Endothelial cell of umbilical vein (primary cell): ENCODE measurements around the gene CSNK1G1. TPM values are rescaled to one million over a fixed set of nuclear protein-coding genes. Genes with fewer than 3 reads are reported as not detected.

Source experiments
- BruUV-seq: library from RNA; stranded (reverse); fragments of 400-500 nt; replicated peaks from 2 replicates; lab custom pipeline; 2021; lab: Mats Ljungman, UMichigan
- CTCF ChIA-PET: fragments of 300-600, 350-600 bp; sonication (Branson Sonifier 250); formaldehyde crosslinking; loops from one replicate; lab custom pipeline; 2021; ENCODE audit warnings: antibody characterized with exemption, inconsistent platforms; lab: Charles Lee
- POLR2A ChIA-PET: fragments of 300-600, 350-600 bp; sonication (Branson Sonifier 250); formaldehyde crosslinking; loops from one replicate; lab custom pipeline; 2021; ENCODE audit warnings: antibody characterized with exemption, inconsistent platforms; lab: Charles Lee
- DNase-seq: peaks from one replicate; pipeline ENCODE4 v3.0.0-alpha.2; 2011; ENCODE audit warnings: low read depth, low spot score
- FAIRE-seq: peaks from 2 replicates; lab custom pipeline; 2011; peaks lifted over from hg19 to GRCh38; lab: Jason Lieb, UNC
- H2AFZ ChIP-seq: 2 replicates; pipeline ENCODE4 v1.6.0; 2012; ENCODE audit warnings: low read depth, low read length, control low read depth, inconsistent platforms
- H3K27ac ChIP-seq: 2 replicates; pipeline ENCODE4 v1.5.1; 2011; ENCODE audit warnings: low read depth, mild to moderate bottlenecking, control low read depth, low read length, moderate library complexity; ENCODE audit not compliant: insufficient read depth
- H3K27me3 ChIP-seq, 2 experiments: 2 replicates each; pipeline versions ENCODE4 v1.6.0 to v1.6.1; 2011; ENCODE audit warnings: low read length in 2 of 2, mixed read lengths in 1 of 2; ENCODE audit not compliant: control insufficient read depth in 2 of 2, insufficient read depth in 2 of 2
- H3K36me3 ChIP-seq, 2 experiments: 2 replicates in 1 of 2; 3 replicates in 1 of 2; pipeline ENCODE4 v1.5.1; 2011; ENCODE audit warnings: low read length in 2 of 2, mild to moderate bottlenecking in 1 of 2, moderate library complexity in 1 of 2; ENCODE audit not compliant: control insufficient read depth in 2 of 2, insufficient read depth in 2 of 2; ENCODE audit errors: extremely low read depth in 1 of 2
- H3K4me1 ChIP-seq: 3 replicates; pipeline ENCODE4 v1.5.1; 2011; ENCODE audit warnings: mild to moderate bottlenecking, low read length; ENCODE audit not compliant: control insufficient read depth, insufficient read depth; ENCODE audit errors: extremely low read depth
- H3K4me2 ChIP-seq: 2 replicates; pipeline ENCODE4 v1.6.1; 2011; ENCODE audit warnings: low read length, control low read depth, mixed read lengths; ENCODE audit not compliant: insufficient read depth
- H3K4me3 ChIP-seq, 3 experiments: fragments of 200-600 bp in 1 of 3; sonication (generic), shearing (Covaris generic) in 1 of 3; replicated peaks in 1 of 3; 2 replicates each; pipeline ENCODE4 v1.5.1; 2011 to 2016; ENCODE audit warnings: control low read depth in 3 of 3, low read length in 3 of 3, mild to moderate bottlenecking in 2 of 3, inconsistent platforms in 1 of 3, low read depth in 1 of 3, moderate library complexity in 1 of 3; ENCODE audit not compliant: insufficient read depth in 1 of 3
- H3K79me2 ChIP-seq: 2 replicates; pipeline ENCODE4 v1.6.0; 2012; ENCODE audit warnings: low read length, inconsistent platforms; ENCODE audit not compliant: control insufficient read depth, insufficient read depth
- H3K9ac ChIP-seq: replicated peaks from 2 replicates; pipeline ENCODE3; 2011; ENCODE audit warnings: low read length, control low read depth; ENCODE audit not compliant: insufficient read depth; ENCODE audit errors: extremely low read depth
- H3K9me1 ChIP-seq: replicated peaks from 3 replicates; pipeline ENCODE4 v1.6.0; 2011; ENCODE audit warnings: mild to moderate bottlenecking, low read length; ENCODE audit not compliant: control insufficient read depth, insufficient read depth; ENCODE audit errors: extremely low read depth
- H3K9me3 ChIP-seq: replicated peaks from 2 replicates; pipeline ENCODE4 v1.5.1; 2012; ENCODE audit warnings: low read length, inconsistent platforms; ENCODE audit not compliant: control insufficient read depth, insufficient read depth
- H4K20me1 ChIP-seq: replicated peaks from 2 replicates; pipeline ENCODE3; 2011; ENCODE audit warnings: mild to moderate bottlenecking, low read length; ENCODE audit not compliant: control insufficient read depth, insufficient read depth; ENCODE audit errors: extremely low read depth
- EZH2 ChIP-seq: IDR thresholded peaks from 2 replicates; pipeline ENCODE4 v1.6.1; 2012; ENCODE audit warnings: borderline replicate concordance, low read depth, mild to moderate bottlenecking, moderate library complexity, low read length, inconsistent platforms; ENCODE audit not compliant: severe bottlenecking
- FOS ChIP-seq: IDR thresholded peaks from 2 replicates; pipeline ENCODE4 v1.6.1; 2011; ENCODE audit warnings: mild to moderate bottlenecking, low read length, moderate library complexity, borderline replicate concordance; ENCODE audit not compliant: insufficient read depth
- GATA2 ChIP-seq: IDR thresholded peaks from 2 replicates; pipeline ENCODE4 v1.7.0; 2011; ENCODE audit warnings: low read depth, mild to moderate bottlenecking, moderate library complexity, mixed read lengths, low read length; ENCODE audit not compliant: insufficient read length, insufficient read depth
- JUN ChIP-seq: IDR thresholded peaks from 2 replicates; pipeline ENCODE4 v1.6.1; 2011; ENCODE audit warnings: borderline replicate concordance, low read depth; ENCODE audit not compliant: insufficient read length, insufficient read depth
- MYC ChIP-seq: IDR thresholded peaks from one replicate; pipeline ENCODE4 v1.6.1; 2011; ENCODE audit warnings: mild to moderate bottlenecking, low read depth, low read length
- POLR2A ChIP-seq: IDR thresholded peaks from 2 replicates; pipeline ENCODE4 v1.6.1; 2012; ENCODE audit warnings: low read depth, mild to moderate bottlenecking, control low read depth, low read length
- POLR2AphosphoS5 ChIP-seq: IDR thresholded peaks from 2 replicates; pipeline ENCODE4 v1.6.1; 2012; ENCODE audit warnings: low read depth, mild to moderate bottlenecking, control low read depth, low read length, moderate library complexity; ENCODE audit not compliant: insufficient read depth
- dilution Hi-C: fragments of 300-500 bp; cut with MboI; formaldehyde crosslinking; loops from one replicate; pipeline ENCODE4 v1.15.0; 2019; ENCODE audit warnings: low sequenced_read_pairs; ENCODE audit not compliant: extremely low pct_ligation_motif_present
- intact Hi-C: fragments of 100-400 bp; cut with micrococcal nuclease; formaldehyde crosslinking; loops from one replicate; pipeline ENCODE4 v1.10.0; 2022
- polyA plus RNA-seq, 4 experiments: library from polyadenylated mRNA; depleted of rRNA in 3 of 4; stranded (reverse) in 3 of 4; unstranded in 1 of 4; fragments of >200 nt; gene quantifications; 2 replicates each; pipeline versions ENCODE4 v1.2.1 to v1.2.3, GENCODE V29; 2011 to 2012; ENCODE audit warnings: missing spikeins in 1 of 4
- total RNA-seq: library from RNA; stranded (reverse); gene quantifications from 2 replicates; pipeline ENCODE4 v1.2.3, GENCODE V29; 2021
- TF ChIP-seq, protein P1 (sequence below): IDR thresholded peaks from 2 replicates; pipeline ENCODE4 v1.6.1; 2011; ENCODE audit not compliant: insufficient read depth, insufficient read length
- TF ChIP-seq, protein P2 (sequence below), 2 donors: IDR thresholded peaks; 1 replicate in 1 of 2; 2 replicates in 1 of 2; pipeline ENCODE4 v1.5.1; 2011; ENCODE audit warnings: low read length in 2 of 2, mild to moderate bottlenecking in 2 of 2, moderate library complexity in 2 of 2, control low read depth in 1 of 2, inconsistent platforms in 1 of 2, low read depth in 1 of 2; ENCODE audit not compliant: insufficient read depth in 1 of 2; ENCODE audit errors: extremely low read depth in 1 of 2

The CSNK1G1 gene
- total and polyA plus RNA-seq, 2 donors (not counting 3 experiments of a cell fraction or from before 2014, with no cell fraction given), result 9.0 to 31.7 TPM

DNA sequence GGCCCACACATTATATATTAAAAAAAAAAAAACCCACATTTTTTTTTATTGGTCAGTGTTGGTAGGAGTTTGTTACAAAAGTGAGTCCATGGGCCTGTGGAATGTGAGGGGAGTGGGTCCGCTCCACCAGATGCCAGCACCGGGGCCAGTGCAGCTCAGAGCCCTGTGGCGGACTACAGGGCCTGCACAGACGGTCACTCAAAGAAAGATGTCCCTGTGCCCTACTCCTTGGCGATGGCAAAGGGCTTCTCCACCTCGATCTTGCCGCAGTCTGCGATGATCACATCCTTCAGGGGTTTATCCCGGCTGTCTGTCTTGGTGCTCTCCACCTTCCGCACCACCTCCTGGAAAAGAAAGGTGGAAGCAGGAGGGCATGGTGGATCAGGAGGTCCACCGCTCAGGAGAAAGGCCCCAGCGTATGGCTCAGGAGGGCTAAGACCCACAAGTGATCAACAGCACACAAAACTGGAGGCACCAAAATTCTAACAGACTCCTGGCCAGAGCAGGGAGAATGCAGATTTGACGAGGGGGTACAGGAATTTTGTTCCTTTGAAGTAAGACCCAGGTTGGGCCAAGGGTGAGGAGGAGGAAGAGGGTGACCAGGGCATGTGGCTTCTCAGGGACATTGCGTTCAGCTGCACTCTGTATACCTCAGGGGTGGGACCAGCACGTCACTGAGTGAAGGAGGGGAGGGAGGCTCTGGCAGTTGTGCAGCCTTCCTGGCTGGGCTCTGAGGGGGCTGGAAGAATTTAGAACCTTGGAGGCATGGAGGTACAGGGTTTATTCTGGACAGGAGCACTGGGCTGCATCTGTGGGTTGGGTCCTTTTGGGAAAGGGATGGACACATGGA is 199.9 kb downstream of the CSNK1G1 start:
- Histone ChIP-seq H2AFZ (no peak overlapping the region), H3K27me3 (peaks cover 5 to 12% of the 10 kb centered on the region in 2 experiments), H3K36me3 (peaks cover 23 to 49% of the 10 kb centered on the region in 2 experiments), H4K20me1 (no peaks in the 10 kb centered on the region), H3K27ac (no peak overlapping the region), H3K9me3 (no peaks in the 10 kb centered on the region), H3K4me1 (peaks cover 12% of the 10 kb centered on the region), H3K4me3 (no peak overlapping the region), H3K9me1 (no peaks in the 10 kb centered on the region), H3K4me2 (no peak overlapping the region), H3K79me2 (peaks cover 26% of the 10 kb centered on the region), H3K9ac (no peak overlapping the region)
- TSS peak; percentile 58 for BruUV-seq
- FAIRE-seq, result no peak
- TF ChIP-seq GATA2 (no peak), EZH2 (no peak), POLR2A (no peak), MYC (no peak), FOS (no peak), JUN (no peak), POLR2AphosphoS5 (no peak)
- TF ChIP-seq, protein P1, sequence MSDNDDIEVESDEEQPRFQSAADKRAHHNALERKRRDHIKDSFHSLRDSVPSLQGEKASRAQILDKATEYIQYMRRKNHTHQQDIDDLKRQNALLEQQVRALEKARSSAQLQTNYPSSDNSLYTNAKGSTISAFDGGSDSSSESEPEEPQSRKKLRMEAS, result no peak
- TF ChIP-seq, protein P2, sequence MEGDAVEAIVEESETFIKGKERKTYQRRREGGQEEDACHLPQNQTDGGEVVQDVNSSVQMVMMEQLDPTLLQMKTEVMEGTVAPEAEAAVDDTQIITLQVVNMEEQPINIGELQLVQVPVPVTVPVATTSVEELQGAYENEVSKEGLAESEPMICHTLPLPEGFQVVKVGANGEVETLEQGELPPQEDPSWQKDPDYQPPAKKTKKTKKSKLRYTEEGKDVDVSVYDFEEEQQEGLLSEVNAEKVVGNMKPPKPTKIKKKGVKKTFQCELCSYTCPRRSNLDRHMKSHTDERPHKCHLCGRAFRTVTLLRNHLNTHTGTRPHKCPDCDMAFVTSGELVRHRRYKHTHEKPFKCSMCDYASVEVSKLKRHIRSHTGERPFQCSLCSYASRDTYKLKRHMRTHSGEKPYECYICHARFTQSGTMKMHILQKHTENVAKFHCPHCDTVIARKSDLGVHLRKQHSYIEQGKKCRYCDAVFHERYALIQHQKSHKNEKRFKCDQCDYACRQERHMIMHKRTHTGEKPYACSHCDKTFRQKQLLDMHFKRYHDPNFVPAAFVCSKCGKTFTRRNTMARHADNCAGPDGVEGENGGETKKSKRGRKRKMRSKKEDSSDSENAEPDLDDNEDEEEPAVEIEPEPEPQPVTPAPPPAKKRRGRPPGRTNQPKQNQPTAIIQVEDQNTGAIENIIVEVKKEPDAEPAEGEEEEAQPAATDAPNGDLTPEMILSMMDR (IDR thresholded peaks at IDR 0.05; ENCODE audit: extremely low read depth in 1 of 2, insufficient read depth in 1 of 2, low read depth in 1 of 2, low read length in 2 of 2), result no peak
- no peak for DNase-seq
- ChIA-PET POLR2A (no interaction called here), CTCF (interaction anchor here (4.0 kb wide), 1 partner anchor 7 kb away, joined by 33 read pairs; the partner anchor contains the start of gene PPIB)
- dilution Hi-C loops (no loop called here), intact Hi-C loops (no loop called here)
